ENCODE measurements around the gene RXRA.

Gene RXRA

GRCh38 chr9:134475011-134475790 lies 148.9 kb downstream of the RXRA start:
- no peak for DNase-seq (ENCODE audit: low read depth)

DNA sequence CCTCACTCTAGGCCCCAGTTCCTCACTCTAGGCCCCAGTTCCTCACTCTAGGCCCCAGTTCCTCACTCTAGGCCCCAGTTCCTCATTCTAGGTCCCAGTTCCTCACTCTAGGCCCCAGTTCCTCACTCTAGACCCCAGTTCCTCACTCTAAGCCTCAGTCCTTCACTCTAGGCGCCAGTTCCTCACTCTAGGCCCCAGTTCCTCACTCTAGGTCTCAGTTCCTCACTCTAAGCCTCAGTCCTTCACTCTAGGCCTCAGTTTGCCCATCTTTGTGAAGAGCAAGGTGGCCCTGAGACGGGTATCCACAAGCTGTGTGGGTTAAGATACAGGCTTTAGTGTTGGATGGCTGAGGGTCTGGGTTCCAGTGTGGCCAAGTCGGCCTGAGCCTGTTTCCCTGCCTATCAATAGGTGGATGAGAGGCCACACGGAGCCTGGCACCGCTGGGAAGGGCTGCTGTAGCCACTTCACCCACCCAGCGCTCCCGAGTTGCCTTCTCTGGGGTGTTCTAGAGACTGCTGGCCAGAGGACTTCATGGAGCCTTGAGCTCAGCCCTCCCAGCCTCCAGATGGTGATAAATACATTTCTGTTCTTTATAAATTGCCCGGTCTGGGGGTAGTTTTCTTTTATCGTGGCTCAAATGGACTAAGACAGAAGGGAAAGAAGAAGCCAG lies 150.2 kb downstream of the RXRA start:
- DNase-seq (ENCODE audit: low read depth), result no peak

- DNase-seq (ENCODE audit: low read depth), result no peak
Measured at GRCh38 chr9:134476942-134477335, 150.7 kb downstream of the RXRA start.

DNA sequence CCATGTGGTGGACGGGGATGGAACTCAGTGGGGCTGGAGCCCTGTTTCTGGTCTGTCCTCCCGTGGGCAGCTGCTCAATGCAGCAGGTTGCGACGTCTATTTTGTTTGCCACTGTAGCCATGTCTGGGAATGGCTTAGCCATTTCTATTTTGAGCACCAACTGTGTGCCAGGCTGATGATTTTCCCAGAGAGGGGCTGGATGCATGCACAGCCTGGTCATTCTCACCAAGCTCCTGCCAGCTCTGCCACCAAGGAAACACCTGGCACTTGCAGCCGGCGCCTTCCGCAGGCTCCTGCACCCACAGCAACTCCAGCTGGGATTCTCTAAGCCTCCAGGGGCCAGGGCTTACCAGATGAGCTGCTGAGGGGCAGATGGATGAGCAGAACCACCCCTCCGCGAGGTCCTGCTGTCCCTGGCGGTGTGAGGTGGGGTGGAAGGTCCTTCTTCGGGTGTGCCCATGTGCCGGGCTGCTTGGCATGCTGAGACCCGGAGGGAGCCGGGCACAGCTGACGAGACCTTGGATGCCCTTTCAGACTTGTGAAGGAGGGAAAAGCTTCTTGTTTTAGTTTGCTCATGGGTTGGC lies 151.2 kb downstream of the RXRA start:
- DNase-seq (ENCODE audit: low read depth), result no peak

GRCh38 chr9:134477927-134478326 lies 151.7 kb downstream of the RXRA start:
- DNase-seq (ENCODE audit: low read depth), result no peak

- no peak for DNase-seq (ENCODE audit: low read depth)
Measured at GRCh38 chr9:134481762-134482161, 155.5 kb downstream of the RXRA start.

DNA sequence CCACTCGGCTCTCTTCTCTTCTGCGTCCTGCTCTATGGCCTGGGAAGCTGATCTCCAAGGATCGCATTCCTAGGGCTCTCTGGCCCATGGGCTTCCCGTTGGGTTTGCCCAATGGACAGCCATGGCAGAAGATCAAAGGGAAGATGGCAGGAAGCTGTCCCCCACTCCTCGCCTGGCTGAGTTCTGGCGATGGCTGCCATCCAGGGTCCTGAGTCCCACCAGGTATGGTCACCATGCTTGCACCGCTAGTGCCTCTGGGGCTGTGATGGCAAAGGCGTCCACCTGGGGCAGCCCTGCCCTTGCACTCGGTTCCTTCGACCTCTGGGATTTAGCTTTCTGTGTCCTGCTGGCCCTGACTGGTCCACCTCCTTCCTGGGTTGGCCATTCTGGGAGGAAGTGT lies 156.0 kb downstream of the RXRA start:
- no peak for DNase-seq (ENCODE audit: low read depth)

- DNase-seq (ENCODE audit: low read depth), result no peak
Measured at GRCh38 chr9:134483361-134484184, 157.3 kb downstream of the RXRA start.

GRCh38 chr9:134484479-134484878 lies 158.2 kb downstream of the RXRA start:
- no peak for DNase-seq (ENCODE audit: low read depth)

DNA sequence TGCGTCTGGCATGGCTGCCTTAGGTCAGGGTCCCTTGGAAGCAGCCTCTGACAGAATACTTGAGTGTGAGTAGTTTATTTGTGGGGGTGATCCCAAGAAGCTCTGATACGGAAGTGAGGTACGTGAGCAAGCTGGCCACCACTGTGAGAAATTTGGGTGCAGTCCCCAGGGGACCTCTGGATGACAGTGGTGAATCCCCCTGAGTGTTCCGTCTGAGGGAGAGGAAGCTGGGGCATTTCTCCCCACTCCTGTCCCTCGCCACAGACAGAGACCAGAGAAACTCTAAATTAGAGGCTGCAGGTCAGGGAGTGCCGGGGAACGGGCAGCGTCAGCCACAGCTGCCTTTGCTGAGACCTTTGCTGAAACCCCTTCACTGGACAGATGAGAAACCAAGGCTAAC lies 159.4 kb downstream of the RXRA start:
- no peak for DNase-seq (ENCODE audit: low read depth)

- no peak for DNase-seq (ENCODE audit: low read depth)
Measured at GRCh38 chr9:134486143-134486591, 159.9 kb downstream of the RXRA start.

GRCh38 chr9:134486596-134486995 lies 160.3 kb downstream of the RXRA start:
- DNase-seq (ENCODE audit: low read depth), result no peak
